Ishikawa (cell line): ENCODE measurements around the gene TPCN1.

Source experiments
- CEBPB ChIP-seq: IDR thresholded peaks from 2 replicates; pipeline ENCODE4 v1.6.1; 2012
- CREB1 ChIP-seq: IDR thresholded peaks from 2 replicates; pipeline ENCODE4 v1.6.1; 2012; ENCODE audit warnings: low read depth
- EGR1 ChIP-seq: IDR thresholded peaks from 2 replicates; pipeline ENCODE4 v1.6.1; 2012
- EP300 ChIP-seq: IDR thresholded peaks from 2 replicates; pipeline ENCODE4 v1.6.1; 2012; ENCODE audit warnings: borderline replicate concordance
- FOXM1 ChIP-seq: IDR thresholded peaks from 2 replicates; pipeline ENCODE4 v1.6.1; 2012; ENCODE audit warnings: low read depth, borderline replicate concordance
- MAX ChIP-seq: IDR thresholded peaks from 2 replicates; pipeline ENCODE4 v1.6.1; 2012
- NFIC ChIP-seq: IDR thresholded peaks from 2 replicates; pipeline ENCODE4 v1.6.1; 2012
- RAD21 ChIP-seq: IDR thresholded peaks from 2 replicates; pipeline ENCODE4 v1.6.1; 2012; ENCODE audit warnings: low read depth
- REST ChIP-seq: IDR thresholded peaks from 2 replicates; pipeline ENCODE4 v1.6.1; 2012; ENCODE audit warnings: low read depth, mild to moderate bottlenecking
- TAF1 ChIP-seq: IDR thresholded peaks from 2 replicates; pipeline ENCODE4 v1.6.1; 2012; ENCODE audit warnings: low read depth, mild to moderate bottlenecking
- TCF12 ChIP-seq: IDR thresholded peaks from 2 replicates; pipeline ENCODE4 v1.6.1; 2012; ENCODE audit warnings: low read depth
- TEAD4 ChIP-seq: IDR thresholded peaks from 2 replicates; pipeline ENCODE4 v1.6.1; 2012
- USF1 ChIP-seq: IDR thresholded peaks from 2 replicates; pipeline ENCODE4 v1.6.1; 2012
- YY1 ChIP-seq: IDR thresholded peaks from 2 replicates; pipeline ENCODE4 v1.6.1; 2012; ENCODE audit warnings: low read depth
- ZBTB7A ChIP-seq: IDR thresholded peaks from 2 replicates; pipeline ENCODE4 v1.6.1; 2012; ENCODE audit warnings: low read depth

The TPCN1 gene

GRCh38 chr12:113221181-113221996, at the start of gene TPCN1:
TPCN1 (plus strand) TSS chr12:113221464; CDS start chr12:113226853, 5,389 bp downstream.
- TF ChIP-seq YY1: peak; percentile 55
- peak; percentile 8; the same call in 1 of the 2 replicates for TF ChIP-seq EP300
- TF ChIP-seq EGR1: no peak
- peak; percentile 70 for TF ChIP-seq MAX
- TF ChIP-seq RAD21: no peak
- no peak for TF ChIP-seq FOXM1
- TF ChIP-seq NFIC: no peak
- TF ChIP-seq ZBTB7A: peak; percentile 58
- no peak for TF ChIP-seq REST
- peak; percentile 45; the same call in 1 of the 2 replicates for TF ChIP-seq USF1
- peak; percentile 85; the same call in 1 of the 2 replicates for TF ChIP-seq TAF1
- no peak for TF ChIP-seq CREB1

GRCh38 chr12:113171543-113171942, 49.7 kb upstream of the TPCN1 start:
- TF ChIP-seq EGR1 (no peak), CEBPB (no peak), NFIC (no peak), REST (no peak), YY1 (no peak), CREB1 (no peak), FOXM1 (no peak), RAD21 (no peak), MAX (no peak), USF1 (no peak), ZBTB7A (no peak), TEAD4 (no peak), TCF12 (no peak), TAF1 (no peak), EP300 (no peak)

- TF ChIP-seq CREB1 (no peak), RAD21 (no peak), CEBPB (no peak), EGR1 (no peak), EP300 (no peak), TEAD4 (no peak), ZBTB7A (no peak), TAF1 (no peak), USF1 (no peak), NFIC (no peak), FOXM1 (no peak)
Measured at GRCh38 chr12:113172185-113172584, 49.1 kb upstream of the TPCN1 start.

- TF ChIP-seq TCF12 (no peak), NFIC (no peak), TEAD4 (no peak), YY1 (no peak), TAF1 (no peak), MAX (no peak), EGR1 (no peak), EP300 (no peak), ZBTB7A (no peak), RAD21 (no peak), USF1 (no peak), FOXM1 (no peak), REST (no peak), CEBPB (no peak), CREB1 (no peak)
Measured at GRCh38 chr12:113173081-113173698, 48.1 kb upstream of the TPCN1 start.
